Endometrial microvascular endothelial cells (primary cell): ENCODE measurements around the gene TPO. TPM values are rescaled to one million over a fixed set of nuclear protein-coding genes. Genes with fewer than 3 reads are reported as not detected.
"Not testable (repeated sequence)": the region's sequence is repeated elsewhere in the genome, so short reads cannot be mapped to it uniquely, and the experiment has no call there.

Source experiments
- in situ Hi-C: cut with HindIII; loops from 2 replicates; pipeline ENCODE4 v1.10.0; 2017; ENCODE audit warnings: low sequenced_read_pairs, low pct_unique_long_range_greater_than_20kb; ENCODE audit errors: inconsistent ontology term
- total RNA-seq: library from RNA; depleted of rRNA; stranded (reverse); fragments of >200 nt; gene quantifications from one replicate; pipeline ENCODE4 v1.2.3, GENCODE V29; 2015; ENCODE audit errors: inconsistent ontology term

The TPO gene
- not detected for total RNA-seq

GRCh38 chr2:1413156-1413710 is at the start of gene TPO:
Gene TPO (plus strand): TSS chr2:1413463. CDS start chr2:1414409, 946 bp downstream.
- in situ Hi-C loops: no loop called here

- in situ Hi-C loops: no loop called here
These were observed 46.6 kb upstream of the TPO start for GRCh38 chr2:1366546-1367134.

- in situ Hi-C loops: no loop called here
These were observed 45.7 kb upstream of the TPO start for GRCh38 chr2:1367601-1368000.

GRCh38 chr2:1369905-1370304 is 43.4 kb upstream of the TPO start:
- in situ Hi-C loops: no loop called here

- in situ Hi-C loops: no loop called here
These were observed 42.8 kb upstream of the TPO start for GRCh38 chr2:1370461-1370860.

GRCh38 chr2:1371082-1371481 is 42.2 kb upstream of the TPO start:
- in situ Hi-C loops: no loop called here

GRCh38 chr2:1373830-1374229 is 39.4 kb upstream of the TPO start:
- in situ Hi-C loops: no loop called here

- in situ Hi-C loops: no loop called here
These were observed 39.0 kb upstream of the TPO start for GRCh38 chr2:1374287-1374686.

- in situ Hi-C loops: no loop called here
These were observed 37.5 kb upstream of the TPO start for GRCh38 chr2:1375794-1376193.

- in situ Hi-C loops: no loop called here
These were observed 35.8 kb upstream of the TPO start for GRCh38 chr2:1377473-1377872.

- in situ Hi-C loops: no loop called here
These were observed 34.7 kb upstream of the TPO start for GRCh38 chr2:1378456-1379150.

- in situ Hi-C loops: no loop called here
These were observed 31.6 kb upstream of the TPO start for GRCh38 chr2:1381644-1382043.

- in situ Hi-C loops: not testable (repeated sequence)
These were observed 25.1 kb upstream of the TPO start for GRCh38 chr2:1387954-1388725.

- in situ Hi-C loops: not testable (repeated sequence)
These were observed 23.1 kb upstream of the TPO start for GRCh38 chr2:1390118-1390517.

GRCh38 chr2:1393321-1393720 is 19.9 kb upstream of the TPO start:
- in situ Hi-C loops: no loop called here

GRCh38 chr2:1394709-1395408 is 18.4 kb upstream of the TPO start:
- in situ Hi-C loops: no loop called here

GRCh38 chr2:1397350-1397749 is 15.9 kb upstream of the TPO start:
- in situ Hi-C loops: no loop called here

- in situ Hi-C loops: no loop called here
These were observed 15.1 kb upstream of the TPO start for GRCh38 chr2:1398191-1398590.
